ENCODE measurements around the gene CYP4A22.
"Not testable (repeated sequence)": the region's sequence is repeated elsewhere in the genome, so short reads cannot be mapped to it uniquely, and the experiment has no call there.

Gene CYP4A22, protein sequence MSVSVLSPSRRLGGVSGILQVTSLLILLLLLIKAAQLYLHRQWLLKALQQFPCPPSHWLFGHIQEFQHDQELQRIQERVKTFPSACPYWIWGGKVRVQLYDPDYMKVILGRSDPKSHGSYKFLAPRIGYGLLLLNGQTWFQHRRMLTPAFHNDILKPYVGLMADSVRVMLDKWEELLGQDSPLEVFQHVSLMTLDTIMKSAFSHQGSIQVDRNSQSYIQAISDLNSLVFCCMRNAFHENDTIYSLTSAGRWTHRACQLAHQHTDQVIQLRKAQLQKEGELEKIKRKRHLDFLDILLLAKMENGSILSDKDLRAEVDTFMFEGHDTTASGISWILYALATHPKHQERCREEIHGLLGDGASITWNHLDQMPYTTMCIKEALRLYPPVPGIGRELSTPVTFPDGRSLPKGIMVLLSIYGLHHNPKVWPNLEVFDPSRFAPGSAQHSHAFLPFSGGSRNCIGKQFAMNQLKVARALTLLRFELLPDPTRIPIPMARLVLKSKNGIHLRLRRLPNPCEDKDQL

DNA sequence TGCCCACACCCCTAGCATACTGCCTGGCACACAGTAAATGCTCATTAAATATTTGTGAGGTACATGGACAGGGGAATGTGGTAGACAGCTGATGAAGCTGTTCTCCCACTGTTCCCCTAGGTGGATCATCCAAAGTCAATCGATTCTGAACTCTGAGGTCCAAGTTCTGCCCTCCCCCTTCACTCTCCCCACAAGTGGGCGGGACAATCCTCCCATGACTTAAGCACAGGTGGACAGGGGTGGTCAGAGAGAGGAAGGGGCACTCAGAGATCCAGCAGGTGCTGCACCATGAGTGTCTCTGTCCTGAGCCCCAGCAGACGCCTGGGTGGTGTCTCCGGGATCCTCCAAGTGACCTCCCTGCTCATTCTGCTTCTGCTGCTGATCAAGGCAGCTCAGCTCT lies at the start of gene CYP4A22:
Gene CYP4A22, plus strand, starts transcription at position 244 of the 400 bp plus-strand sequence. Its CDS starts 45 bp downstream, at position 289.
- Mint-ChIP-seq H3K4me1 (ENCODE audit: low read depth) (no peaks in the 10 kb centered on the region), H3K27me3 (peaks cover 25% of the 10 kb centered on the region), H3K36me3 (ENCODE audit: low read depth) (no peaks in the 10 kb centered on the region), H3K9me3 (peaks cover 2% of the 10 kb centered on the region), H3K27ac (no peak within 1 kb of the TSS), H3K4me3 (no peak within 1 kb of the TSS)
- DNase-seq: no peak

DNA sequence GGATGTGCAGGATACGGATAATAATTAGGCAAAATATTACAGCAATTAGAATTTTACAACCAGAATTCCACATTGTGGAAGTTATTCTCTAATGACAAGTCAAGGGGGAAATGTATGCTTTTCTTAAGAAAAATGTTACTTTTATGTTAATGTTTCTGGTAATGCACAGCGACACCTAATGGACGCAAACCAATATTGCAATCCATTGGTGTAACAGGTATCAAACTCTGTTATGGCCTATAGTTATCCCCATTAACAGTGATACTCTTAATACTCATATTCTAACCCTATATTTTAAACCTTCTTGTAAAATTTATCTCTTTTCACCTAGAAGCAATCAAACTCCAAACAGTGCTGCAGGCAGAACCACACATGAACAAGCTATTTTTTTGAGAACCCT lies 47.9 kb upstream of the CYP4A22 start:
- H3K4me3 Mint-ChIP-seq; H3K36me3 Mint-ChIP-seq (ENCODE audit: low read depth); H3K9me3 Mint-ChIP-seq; H3K27me3 Mint-ChIP-seq; H3K4me1 Mint-ChIP-seq (ENCODE audit: low read depth); H3K27ac Mint-ChIP-seq; DNase-seq: not testable (repeated sequence)

DNA sequence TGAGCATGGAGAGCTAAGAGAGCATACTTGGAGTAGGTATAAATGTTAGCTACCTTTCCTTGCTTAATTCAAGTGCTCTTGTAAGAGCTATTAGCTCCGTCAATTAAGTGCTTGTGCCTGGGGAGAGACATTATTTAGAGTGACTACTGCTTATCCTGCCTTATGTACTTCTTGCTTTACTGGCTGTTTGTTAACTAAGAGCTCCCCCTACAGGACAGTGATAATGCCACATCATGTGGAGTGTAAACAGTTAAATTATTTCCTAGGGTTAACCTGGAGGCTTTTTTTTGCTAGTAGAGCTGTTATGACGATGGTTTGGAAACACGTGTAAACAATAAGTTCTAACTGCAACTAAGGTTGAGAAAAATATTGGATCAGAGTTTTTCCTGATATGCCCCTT lies 45.8 kb upstream of the CYP4A22 start:
- H3K9me3 Mint-ChIP-seq; H3K36me3 Mint-ChIP-seq (ENCODE audit: low read depth); H3K4me3 Mint-ChIP-seq; H3K27me3 Mint-ChIP-seq; H3K4me1 Mint-ChIP-seq (ENCODE audit: low read depth); DNase-seq; H3K27ac Mint-ChIP-seq: not testable (repeated sequence)

DNA sequence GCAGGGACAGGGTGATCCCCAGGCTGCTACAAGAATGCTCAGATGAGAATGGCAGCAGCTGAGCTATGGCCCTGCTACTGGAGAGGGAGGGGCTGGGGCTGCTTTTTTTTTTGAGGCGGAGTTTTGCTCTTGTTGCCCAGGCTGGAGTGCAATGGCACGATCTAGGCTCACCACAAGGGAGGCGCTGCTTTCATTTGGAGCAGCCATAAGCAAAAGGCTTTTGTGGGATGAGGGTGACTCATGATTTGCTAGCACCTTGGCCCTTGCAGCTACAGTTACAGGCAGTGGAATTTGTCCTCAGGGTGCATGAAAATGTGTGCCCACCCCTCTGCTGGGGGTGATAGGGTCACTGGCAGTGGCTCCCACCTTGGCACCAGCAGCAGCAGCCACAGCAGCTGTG lies 32.4 kb upstream of the CYP4A22 start:
- Mint-ChIP-seq H3K4me3 (no peak overlapping the region), H3K9me3 (peaks cover 15% of the 10 kb centered on the region), H3K27ac (no peak overlapping the region), H3K27me3 (peaks cover 17% of the 10 kb centered on the region), H3K4me1 (ENCODE audit: low read depth) (no peaks in the 10 kb centered on the region), H3K36me3 (ENCODE audit: low read depth) (no peaks in the 10 kb centered on the region)
- no peak for DNase-seq

DNA sequence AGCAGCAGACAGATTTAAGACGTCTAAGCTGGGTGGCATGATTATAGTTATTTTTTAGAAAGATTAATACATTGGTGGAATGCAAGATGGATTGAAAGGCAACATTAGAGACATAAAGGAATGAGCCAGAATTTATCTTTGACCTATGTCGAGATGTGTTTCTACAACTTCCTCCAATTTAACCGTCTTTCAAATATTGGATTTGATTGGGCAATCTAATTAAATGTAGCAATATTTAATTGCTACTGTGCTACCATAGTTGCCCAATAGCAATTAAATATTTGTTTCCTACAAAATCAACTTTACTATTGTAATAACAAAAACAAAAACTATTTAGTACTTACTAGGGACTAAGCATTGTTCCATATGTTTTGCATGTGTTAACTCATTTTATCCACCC lies 30.4 kb upstream of the CYP4A22 start:
- no peaks in the 10 kb centered on the region for H3K4me1 Mint-ChIP-seq (ENCODE audit: low read depth)
- H3K4me3 Mint-ChIP-seq: no peak overlapping the region
- no peaks in the 10 kb centered on the region for H3K36me3 Mint-ChIP-seq (ENCODE audit: low read depth)
- H3K9me3 Mint-ChIP-seq: peaks cover 15% of the 10 kb centered on the region
- H3K27ac Mint-ChIP-seq: no peak overlapping the region
- H3K27me3 Mint-ChIP-seq: peaks cover 26% of the 10 kb centered on the region
- no peak for DNase-seq

DNA sequence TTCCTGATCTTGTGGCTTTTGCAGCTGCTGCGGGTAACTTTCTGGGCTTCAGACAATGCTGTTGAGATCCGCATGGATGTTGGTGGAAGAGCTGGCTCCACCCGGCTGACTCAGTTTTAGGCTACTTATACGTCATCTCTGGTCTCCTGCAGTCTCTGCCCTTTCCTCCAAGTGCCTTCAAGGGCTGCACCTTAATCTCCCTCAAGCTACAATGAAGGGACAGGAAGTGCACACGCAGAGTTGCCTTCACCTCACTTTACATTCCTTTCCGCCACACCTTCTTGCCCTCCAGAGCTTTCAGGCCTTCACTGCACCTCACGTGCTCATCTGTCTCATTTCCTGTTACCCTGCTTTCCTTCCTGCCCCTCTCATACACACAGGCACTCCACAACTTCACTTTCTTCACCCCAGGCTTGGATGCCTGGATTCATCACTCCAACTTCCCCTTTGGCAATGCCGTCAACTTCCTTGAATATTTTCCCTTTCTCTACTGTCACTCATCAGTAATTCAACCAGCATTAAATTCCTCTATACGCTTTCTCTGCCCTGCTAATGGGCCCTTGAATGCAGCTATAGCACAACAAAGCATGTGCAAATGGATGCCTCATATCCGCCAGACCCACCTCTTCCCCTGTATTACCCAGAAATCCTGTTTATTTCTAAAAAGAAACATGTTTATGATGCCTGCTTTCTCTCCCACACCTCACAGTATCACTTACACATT lies 29.2 kb upstream of the CYP4A22 start:
- H3K4me3 Mint-ChIP-seq; DNase-seq; H3K4me1 Mint-ChIP-seq (ENCODE audit: low read depth); H3K27ac Mint-ChIP-seq; H3K9me3 Mint-ChIP-seq; H3K36me3 Mint-ChIP-seq (ENCODE audit: low read depth): not testable (repeated sequence)
- peaks cover 21% of the 10 kb centered on the region for H3K27me3 Mint-ChIP-seq

DNA sequence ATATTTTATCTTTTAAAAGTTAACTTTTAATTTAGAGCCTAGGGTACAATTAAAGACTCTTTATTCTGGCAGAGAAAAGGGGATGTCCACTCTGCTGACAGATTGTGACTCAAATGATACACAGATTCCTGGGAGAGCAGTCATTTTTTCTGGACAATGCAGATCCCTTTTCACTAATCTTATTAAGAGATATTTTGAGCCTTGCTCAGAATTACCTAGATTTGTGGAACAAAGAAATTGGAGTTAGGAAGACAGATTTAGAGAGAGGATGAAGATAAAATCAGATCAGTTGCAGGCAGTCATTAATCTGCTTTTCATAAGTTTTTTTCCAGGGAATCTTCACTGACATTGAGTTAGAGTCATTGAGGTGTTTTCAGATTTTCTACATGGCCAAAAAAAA lies 27.8 kb upstream of the CYP4A22 start:
- H3K36me3 Mint-ChIP-seq (ENCODE audit: low read depth); H3K27ac Mint-ChIP-seq; DNase-seq; H3K4me3 Mint-ChIP-seq; H3K9me3 Mint-ChIP-seq; H3K4me1 Mint-ChIP-seq (ENCODE audit: low read depth): not testable (repeated sequence)
- H3K27me3 Mint-ChIP-seq: peaks cover 21% of the 10 kb centered on the region

DNA sequence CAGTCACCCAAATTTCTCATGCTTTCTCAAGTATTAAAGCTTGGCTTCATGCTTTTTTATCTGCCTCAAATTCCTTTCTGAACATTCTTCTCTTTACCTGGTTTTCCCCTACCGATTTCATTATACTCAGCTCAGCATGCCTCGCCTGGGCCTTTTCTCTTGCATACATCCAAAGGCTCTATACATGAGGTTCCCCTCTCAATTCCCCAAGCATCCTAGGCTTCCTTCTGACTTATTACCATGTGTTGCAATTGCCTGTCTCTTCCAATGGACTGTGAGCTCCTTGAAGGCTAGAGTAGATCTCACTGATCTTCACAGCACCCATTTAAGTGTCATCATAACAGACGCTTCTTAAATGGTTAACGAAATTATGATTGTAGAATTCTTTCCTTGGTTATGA lies 24.1 kb upstream of the CYP4A22 start:
- H3K27me3 Mint-ChIP-seq: peaks cover 21% of the 10 kb centered on the region
- no peaks in the 10 kb centered on the region for H3K4me1 Mint-ChIP-seq (ENCODE audit: low read depth)
- H3K36me3 Mint-ChIP-seq (ENCODE audit: low read depth): no peaks in the 10 kb centered on the region
- no peak for DNase-seq
- no peaks in the 10 kb centered on the region for H3K9me3 Mint-ChIP-seq
- H3K27ac Mint-ChIP-seq: no peak overlapping the region
- no peak overlapping the region for H3K4me3 Mint-ChIP-seq

DNA sequence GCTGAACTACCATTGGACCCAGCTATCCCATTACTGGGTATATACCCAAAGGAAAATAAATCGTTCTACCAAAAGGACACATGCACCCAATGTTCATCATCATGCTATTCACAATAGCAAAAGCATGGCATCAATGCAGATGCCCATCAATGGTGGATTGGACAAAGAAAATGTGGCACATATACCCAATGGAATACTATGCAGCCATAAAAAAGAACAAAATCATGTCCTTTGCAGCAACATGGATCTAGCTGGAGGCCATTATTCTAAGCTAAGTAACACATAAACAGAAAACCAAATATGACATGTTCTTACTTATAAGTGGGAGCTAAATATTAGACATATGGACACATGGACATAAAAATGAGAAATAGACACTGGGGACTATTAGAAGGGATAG lies 16.2 kb upstream of the CYP4A22 start:
- not testable (repeated sequence) for H3K4me3 Mint-ChIP-seq; DNase-seq; H3K27ac Mint-ChIP-seq; H3K4me1 Mint-ChIP-seq (ENCODE audit: low read depth); H3K9me3 Mint-ChIP-seq; H3K36me3 Mint-ChIP-seq (ENCODE audit: low read depth)
- peaks cover 25% of the 10 kb centered on the region for H3K27me3 Mint-ChIP-seq

DNA sequence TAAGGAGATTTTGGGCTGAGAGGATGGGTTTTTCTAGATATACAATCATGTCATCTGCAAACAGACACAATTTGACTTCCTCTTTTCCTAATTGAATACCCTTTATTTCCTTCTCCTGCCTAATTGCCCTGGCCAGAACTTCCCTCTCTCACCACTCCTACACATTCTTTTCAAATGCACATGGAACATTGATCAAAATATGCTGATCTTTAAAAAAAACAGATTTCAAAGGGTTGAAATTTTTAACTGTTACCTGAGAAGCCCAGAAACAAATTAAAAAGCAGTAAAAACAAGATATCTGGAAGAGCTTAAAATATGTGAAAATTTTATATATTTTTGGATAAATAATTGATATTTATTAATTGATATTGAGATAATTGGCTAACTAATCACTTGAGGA lies 12.4 kb upstream of the CYP4A22 start:
- not testable (repeated sequence) for H3K4me1 Mint-ChIP-seq (ENCODE audit: low read depth); H3K4me3 Mint-ChIP-seq; H3K27ac Mint-ChIP-seq; H3K36me3 Mint-ChIP-seq (ENCODE audit: low read depth); DNase-seq; H3K9me3 Mint-ChIP-seq
- peaks cover 19% of the 10 kb centered on the region for H3K27me3 Mint-ChIP-seq

DNA sequence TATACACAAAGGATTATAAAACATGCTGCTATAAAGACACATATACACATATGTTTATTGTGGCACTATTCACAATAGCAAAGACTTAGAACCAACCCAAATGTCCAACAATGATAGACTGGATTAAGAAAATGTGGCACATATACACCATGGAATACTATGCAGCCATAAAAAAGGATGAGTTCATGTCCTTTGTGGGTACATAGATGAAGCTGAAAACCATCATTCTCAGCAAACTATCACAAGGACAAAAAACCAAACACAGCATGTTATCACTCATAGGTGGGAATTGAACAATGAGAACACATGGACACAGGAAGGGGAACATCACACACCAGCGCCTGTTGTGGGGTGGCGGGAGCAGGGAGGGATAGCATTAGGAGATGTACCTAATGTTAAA lies 10.2 kb upstream of the CYP4A22 start:
- H3K4me3 Mint-ChIP-seq; H3K9me3 Mint-ChIP-seq; H3K27ac Mint-ChIP-seq; DNase-seq; H3K36me3 Mint-ChIP-seq (ENCODE audit: low read depth); H3K4me1 Mint-ChIP-seq (ENCODE audit: low read depth): not testable (repeated sequence)
- H3K27me3 Mint-ChIP-seq: peaks cover 21% of the 10 kb centered on the region

DNA sequence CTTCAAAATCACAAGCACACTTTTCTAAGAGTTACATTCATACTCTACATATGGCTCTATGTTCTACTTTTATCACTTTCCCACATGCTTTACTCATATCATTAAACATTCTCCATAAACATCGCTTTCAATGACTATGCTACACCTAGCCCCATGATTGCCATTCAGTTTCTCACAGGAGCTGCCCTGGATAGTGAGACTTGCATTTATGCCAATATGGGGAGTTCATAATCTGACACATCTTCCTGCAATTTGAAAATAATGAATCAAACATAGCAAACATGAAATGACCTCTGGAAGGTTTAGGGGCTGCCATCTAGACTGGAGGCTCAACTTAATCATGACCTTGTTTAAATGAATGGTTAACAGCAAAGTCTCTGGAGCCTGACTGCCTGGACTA lies 9.0 kb upstream of the CYP4A22 start:
- DNase-seq: no peak
- H3K27ac Mint-ChIP-seq: no peak overlapping the region

DNA sequence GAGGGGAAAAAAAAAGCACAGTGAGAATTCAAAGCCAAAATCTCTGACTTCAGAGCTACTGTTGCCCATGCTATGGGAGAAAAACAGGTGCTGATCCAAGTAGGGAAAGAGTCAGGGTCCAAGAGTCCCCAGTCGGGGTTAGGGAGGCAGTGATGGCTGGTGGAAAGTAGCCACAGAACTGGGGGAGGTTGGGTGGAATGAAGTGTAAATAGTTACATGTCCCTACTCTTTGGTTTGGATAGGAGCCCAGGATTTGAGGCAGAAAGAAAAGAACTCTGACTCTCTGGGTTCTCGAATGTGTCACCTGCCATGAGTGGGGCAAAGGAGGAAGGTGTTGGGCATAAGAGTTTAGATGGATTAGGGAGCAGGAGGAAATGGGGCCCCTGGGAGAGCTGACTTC lies 8.4 kb upstream of the CYP4A22 start:
- not testable (repeated sequence) for H3K9me3 Mint-ChIP-seq; DNase-seq; H3K4me1 Mint-ChIP-seq (ENCODE audit: low read depth); H3K4me3 Mint-ChIP-seq; H3K27ac Mint-ChIP-seq; H3K36me3 Mint-ChIP-seq (ENCODE audit: low read depth)
- H3K27me3 Mint-ChIP-seq: peaks cover 26% of the 10 kb centered on the region

More for the DNA sequence above, 9.0 kb upstream of the CYP4A22 start:
- peaks cover 2% of the 10 kb centered on the region for H3K9me3 Mint-ChIP-seq
- H3K4me3 Mint-ChIP-seq: no peak overlapping the region
- peaks cover 26% of the 10 kb centered on the region for H3K27me3 Mint-ChIP-seq
- no peaks in the 10 kb centered on the region for H3K36me3 Mint-ChIP-seq (ENCODE audit: low read depth)
- H3K4me1 Mint-ChIP-seq (ENCODE audit: low read depth): no peaks in the 10 kb centered on the region

DNA sequence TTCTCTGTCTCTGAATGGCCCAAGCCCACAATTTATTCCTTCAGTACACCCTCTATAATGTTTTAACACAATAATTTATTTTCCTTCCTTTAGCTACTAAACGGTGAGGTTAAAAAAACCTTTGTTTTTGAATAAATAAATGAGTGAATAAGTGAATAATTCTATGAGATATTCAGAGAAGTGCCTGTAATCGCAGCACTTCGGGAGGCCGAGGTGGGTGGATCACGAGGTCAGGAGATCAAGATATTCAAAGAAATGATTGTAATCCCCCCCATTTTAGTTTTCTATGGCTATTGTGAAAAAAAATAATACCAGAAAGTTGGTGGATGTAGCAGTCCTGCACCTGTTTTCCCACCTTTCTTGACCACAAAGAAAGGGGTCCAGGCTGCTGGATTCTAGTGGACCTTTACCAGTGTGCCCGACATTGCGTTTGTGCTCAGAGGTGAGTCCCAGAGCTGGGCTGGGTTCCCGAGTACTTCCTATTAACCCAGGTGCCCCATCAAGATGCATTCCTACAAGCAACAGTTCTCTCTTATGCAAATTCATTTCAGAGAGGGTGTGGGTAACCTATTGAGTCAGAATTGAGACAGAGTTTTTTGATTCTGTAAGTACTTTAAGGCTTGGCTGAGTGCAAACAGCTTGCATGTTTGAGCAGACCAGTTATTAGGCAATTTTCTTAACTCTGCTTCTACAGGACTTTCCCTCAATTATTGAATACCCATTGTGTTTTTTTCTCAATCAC lies 7.6 kb upstream of the CYP4A22 start:
- H3K27ac Mint-ChIP-seq; H3K36me3 Mint-ChIP-seq (ENCODE audit: low read depth); H3K4me1 Mint-ChIP-seq (ENCODE audit: low read depth); H3K4me3 Mint-ChIP-seq; H3K9me3 Mint-ChIP-seq; DNase-seq: not testable (repeated sequence)
- peaks cover 26% of the 10 kb centered on the region for H3K27me3 Mint-ChIP-seq

DNA sequence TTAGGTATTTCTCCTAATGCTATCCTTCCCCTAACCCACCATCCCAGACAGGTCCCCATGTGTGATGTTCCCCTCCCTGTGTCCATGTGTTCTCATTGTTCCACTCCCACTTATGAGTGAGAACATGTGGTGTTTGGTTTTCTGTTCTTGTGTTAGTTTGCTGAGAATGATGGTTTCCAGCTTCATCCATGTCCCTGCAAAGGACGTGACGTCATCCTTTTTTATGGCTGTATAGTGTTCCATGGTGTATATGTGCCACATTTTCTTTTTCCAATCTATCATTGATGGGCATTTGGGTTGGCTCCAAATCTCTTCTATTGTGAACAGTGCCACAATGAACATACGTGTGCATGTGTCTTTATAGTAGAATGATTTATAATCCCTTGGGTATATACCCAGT lies 4.6 kb upstream of the CYP4A22 start:
- H3K9me3 Mint-ChIP-seq; H3K27ac Mint-ChIP-seq; DNase-seq; H3K4me1 Mint-ChIP-seq (ENCODE audit: low read depth); H3K36me3 Mint-ChIP-seq (ENCODE audit: low read depth); H3K4me3 Mint-ChIP-seq: not testable (repeated sequence)
- H3K27me3 Mint-ChIP-seq: peaks cover 25% of the 10 kb centered on the region
